CD4-positive, alpha-beta T cell (primary cell): ENCODE results near the gene LBX2. TPM values are rescaled to one million over a fixed set of nuclear protein-coding genes. Genes with fewer than 3 reads are reported as not detected.
"Not testable (repeated sequence)": the region's sequence is repeated elsewhere in the genome, so short reads cannot be mapped to it uniquely, and the experiment has no call there.

Source experiments
- ATAC-seq: fragments of 200-7000 bp; cut with Tn5 transposase; one replicate; pipeline ENCODE4 v1.10.0; 2022; ENCODE audit warnings: mild to moderate bottlenecking; ENCODE audit not compliant: poor library complexity
- CTCF ChIA-PET: fragments of 350-600 bp; sonication (Branson Sonifier 250); formaldehyde crosslinking; loops from one replicate; lab custom pipeline; 2021; ENCODE audit warnings: antibody characterized with exemption, inconsistent platforms; lab: Charles Lee
- POLR2A ChIA-PET: fragments of 350-600 bp; sonication (Branson Sonifier 250); formaldehyde crosslinking; loops from one replicate; lab custom pipeline; 2021; ENCODE audit warnings: antibody characterized with exemption, inconsistent platforms; lab: Charles Lee
- DNase-seq, 14 experiments: peaks; one replicate each; pipeline ENCODE4 v3.0.0-alpha.2; 2013 to 2020; ENCODE audit warnings: mixed read lengths in 2 of 14
- H3K27ac ChIP-seq, 2 donors: one replicate each; pipeline versions ENCODE4 v1.5.1 to v1.7.0; 2013; ENCODE audit warnings: low read length in 2 of 2, low read depth in 1 of 2, mild to moderate bottlenecking in 1 of 2
- H3K27me3 ChIP-seq, 2 experiments: 1 replicate in 1 of 2; 2 replicates in 1 of 2; pipeline versions ENCODE4 v1.6.1 to v1.7.0; 2013; ENCODE audit warnings: low read length in 2 of 2, control low read depth in 1 of 2, mild to moderate bottlenecking in 1 of 2, moderate library complexity in 1 of 2; ENCODE audit not compliant: insufficient read depth in 2 of 2, control insufficient read depth in 1 of 2
- H3K36me3 ChIP-seq: one replicate; pipeline ENCODE4 v1.6.1; 2013; ENCODE audit warnings: low read length, control low read depth; ENCODE audit not compliant: insufficient read depth
- H3K4me1 ChIP-seq: one replicate; pipeline ENCODE4 v1.6.1; 2013; ENCODE audit warnings: low read length, control low read depth; ENCODE audit not compliant: insufficient read depth
- H3K4me3 ChIP-seq: one replicate; pipeline ENCODE4 v1.5.1; 2013; ENCODE audit warnings: mild to moderate bottlenecking, low read length, moderate library complexity
- H3K9me3 ChIP-seq, 2 experiments: 1 replicate in 1 of 2; 2 replicates in 1 of 2; pipeline versions ENCODE4 v1.6.1 to v1.7.0; 2013; ENCODE audit warnings: low read length in 2 of 2, mild to moderate bottlenecking in 2 of 2, control low read depth in 1 of 2, moderate library complexity in 1 of 2; ENCODE audit not compliant: control insufficient read depth in 1 of 2, insufficient read depth in 1 of 2
- H3K27ac Mint-ChIP-seq: one replicate; pipeline ENCODE4 v1.8.0; 2020; ENCODE audit warnings: mixed read lengths
- H3K27me3 Mint-ChIP-seq: one replicate; pipeline ENCODE4 v1.8.0; 2021; ENCODE audit warnings: mixed read lengths
- H3K36me3 Mint-ChIP-seq: one replicate; pipeline ENCODE4 v1.8.0; 2021; ENCODE audit warnings: low read depth, mixed read lengths
- H3K4me1 Mint-ChIP-seq: one replicate; pipeline ENCODE4 v1.8.0; 2021; ENCODE audit warnings: low read depth, mixed read lengths
- H3K4me3 Mint-ChIP-seq: one replicate; pipeline ENCODE4 v1.8.0; 2020; ENCODE audit warnings: mild to moderate bottlenecking, mixed read lengths
- H3K9me3 Mint-ChIP-seq: one replicate; pipeline ENCODE4 v1.8.0; 2020; ENCODE audit warnings: mixed read lengths
- CTCF ChIP-seq: fragments of 200-600 bp; IDR thresholded peaks from one replicate; pipeline ENCODE4 v1.8.0; 2022; ENCODE audit warnings: antibody characterized with exemption, mild to moderate bottlenecking
- intact Hi-C, 2 experiments: fragments of 100-400 bp; cut with DNase I in 1 of 2; cut with micrococcal nuclease in 1 of 2; formaldehyde crosslinking; loops; one replicate each; pipeline versions ENCODE4 v1.15.1 to v1.9.0; 2023 to 2025; cut with DNase I, micrococcal nuclease
- total RNA-seq, 174 experiments: library from RNA in 2 of 174; stranded (reverse) in 2 of 174; gene quantifications; one replicate each; pipeline ENCODE4 v1.2.3 and lab custom pipeline; 2021 to 2026

The LBX2 gene
- total RNA-seq, 2 experiments from 2014 or later = not detected

- peaks cover 45% of the 10 kb centered on the region for H3K4me1 Mint-ChIP-seq
- peaks cover 23% of the 10 kb centered on the region for H3K36me3 Mint-ChIP-seq
- H3K27me3 ChIP-seq = no peaks in the 10 kb centered on the region
- no peak for TF ChIP-seq CTCF
- H3K9me3 Mint-ChIP-seq = no peaks in the 10 kb centered on the region
- intact Hi-C loops = no loop called here
- H3K27me3 Mint-ChIP-seq = no peaks in the 10 kb centered on the region
- ATAC-seq (no peak), DNase-seq (no peak)
- peaks cover 25% of the 10 kb centered on the region for H3K36me3 ChIP-seq
- H3K27ac ChIP-seq = no peak overlapping the region
- H3K9me3 ChIP-seq = no peaks in the 10 kb centered on the region
- peaks cover 34% of the 10 kb centered on the region for H3K4me1 ChIP-seq
- H3K27ac Mint-ChIP-seq = no peak overlapping the region
- H3K4me3 Mint-ChIP-seq = peak overlapping the region; percentile 82
- no peak overlapping the region for H3K4me3 ChIP-seq
- ChIA-PET CTCF (no interaction called here), POLR2A (interaction anchor here (0.9 to 1.0 kb wide), 2 partner anchors 18 to 19 kb away, joined by 3 read pairs; no protein-coding TSS in a partner anchor)
Measured at GRCh38 chr2:74462786-74463105, 36.7 kb downstream of the LBX2 start.

GRCh38 chr2:74462054-74462785, 37.2 kb downstream of the LBX2 start:
- Mint-ChIP-seq H3K27ac (no peak overlapping the region), H3K9me3 (no peaks in the 10 kb centered on the region), H3K4me3 (peak overlapping the region; percentile 82), H3K4me1 (peaks cover 50% of the 10 kb centered on the region), H3K27me3 (no peaks in the 10 kb centered on the region), H3K36me3 (peaks cover 29% of the 10 kb centered on the region)
- no peak overlapping the region for H3K4me3 ChIP-seq
- ATAC-seq (no peak), DNase-seq (no peak)
- H3K4me1 ChIP-seq = peaks cover 35% of the 10 kb centered on the region
- peaks cover 25% of the 10 kb centered on the region for H3K36me3 ChIP-seq
- ChIA-PET POLR2A (interaction anchor here (0.9 to 1.3 kb wide), 4 partner anchors 10 to 20 kb away, joined by 3 to 8 read pairs (median 3); partner anchors contain the start of genes CCDC142, MRPL53 and TTC31), CTCF (interaction anchor here (0.5 kb wide), 1 partner anchor 704 kb away, joined by 3 read pairs; no protein-coding TSS in a partner anchor)
- no peaks in the 10 kb centered on the region for H3K9me3 ChIP-seq
- TF ChIP-seq CTCF = no peak
- intact Hi-C loops = no loop called here
- H3K27me3 ChIP-seq = no peaks in the 10 kb centered on the region
- no peak overlapping the region for H3K27ac ChIP-seq

GRCh38 chr2:74461187-74462053, 38.0 kb downstream of the LBX2 start:
- ATAC-seq = no peak
- intact Hi-C loops = no loop called here
- POLR2A ChIA-PET = interaction anchor here (1.2 to 1.3 kb wide), 2 partner anchors 11 to 21 kb away, joined by 3 to 8 read pairs; partner anchors contain the start of genes CCDC142, MRPL53 and TTC31

GRCh38 chr2:74460187-74460586, 39.2 kb downstream of the LBX2 start:
- H3K9me3 ChIP-seq, H3K27me3 Mint-ChIP-seq, H3K27me3 ChIP-seq, H3K27ac ChIP-seq, intact Hi-C loops, CTCF ChIA-PET, ATAC-seq, DNase-seq, H3K4me3 ChIP-seq, H3K9me3 Mint-ChIP-seq: not testable (repeated sequence)
- Histone ChIP-seq H3K4me1 (peaks cover 47% of the 10 kb centered on the region), H3K36me3 (peaks cover 25% of the 10 kb centered on the region)
- H3K4me3 Mint-ChIP-seq = peak overlapping the region; percentile 30
- H3K36me3 Mint-ChIP-seq = peaks cover 35% of the 10 kb centered on the region
- POLR2A ChIA-PET = interaction anchor here (0.6 to 6.5 kb wide), 2 partner anchors 10 to 72 kb away, joined by 3 to 225 read pairs; partner anchors contain the start of gene MRPL53
- H3K27ac Mint-ChIP-seq = peak overlapping the region; percentile 98
- H3K4me1 Mint-ChIP-seq = peaks cover 60% of the 10 kb centered on the region

More at GRCh38 chr2:74461187-74462053, 38.0 kb downstream of the LBX2 start:
- Mint-ChIP-seq H3K4me3 (peak overlapping the region; percentile 62), H3K27me3 (no peaks in the 10 kb centered on the region), H3K9me3 (no peaks in the 10 kb centered on the region), H3K4me1 (peaks cover 58% of the 10 kb centered on the region), H3K27ac (no peak overlapping the region), H3K36me3 (peaks cover 37% of the 10 kb centered on the region)
- Histone ChIP-seq H3K4me3 (no peak overlapping the region), H3K36me3 (peaks cover 25% of the 10 kb centered on the region), H3K27ac (no peak overlapping the region), H3K27me3 (no peaks in the 10 kb centered on the region), H3K4me1 (peaks cover 43% of the 10 kb centered on the region), H3K9me3 (no peaks in the 10 kb centered on the region)
- peak in 1 of 14 experiments; percentile 34 for DNase-seq
- no peak for TF ChIP-seq CTCF
- CTCF ChIA-PET = interaction anchor here (0.5 kb wide), 1 partner anchor 703 kb away, joined by 3 read pairs; no protein-coding TSS in a partner anchor
